HEK293 (cell line): Measurements from ENCODE around the gene OBSCN.

Experiments
- ATF2 ChIP-seq: fragments of 450-650 bp; formaldehyde crosslinking; IDR thresholded peaks from 2 replicates; pipeline ENCODE4 v1.5.1; 2016; ENCODE audit warnings: missing biosample characterization, missing genetic modification characterization, low read depth
- KLF10 ChIP-seq: fragments of 450-650 bp; IDR thresholded peaks from 2 replicates; pipeline ENCODE4 v1.5.1; 2018; ENCODE audit warnings: missing biosample characterization, mild to moderate bottlenecking, missing genetic modification characterization
- ZNF510 ChIP-seq: fragments of 450-650 bp; formaldehyde crosslinking; IDR thresholded peaks from 2 replicates; pipeline ENCODE4 v1.5.1; 2018; ENCODE audit warnings: mild to moderate bottlenecking, missing genetic modification characterization, missing biosample characterization; ENCODE audit not compliant: insufficient replicate concordance
- ZNF561 ChIP-seq: fragments of 450-650 bp; IDR thresholded peaks from 2 replicates; pipeline ENCODE4 v1.5.1; 2018; ENCODE audit warnings: missing biosample characterization, missing genetic modification characterization, borderline replicate concordance
- TF ChIP-seq, protein P1 (sequence below): fragments of 450-650 bp; formaldehyde crosslinking; IDR thresholded peaks from 2 replicates; pipeline ENCODE4 v1.5.1; 2016; ENCODE audit warnings: missing biosample characterization, missing genetic modification characterization

- TF ChIP-seq KLF10 (tag by site-specific recombination) (no peak), ZNF510 (tag by site-specific recombination) (no peak), ATF2 (tag by site-specific recombination) (no peak), ZNF561 (tag by site-specific recombination) (no peak)
- TF ChIP-seq, protein P1, sequence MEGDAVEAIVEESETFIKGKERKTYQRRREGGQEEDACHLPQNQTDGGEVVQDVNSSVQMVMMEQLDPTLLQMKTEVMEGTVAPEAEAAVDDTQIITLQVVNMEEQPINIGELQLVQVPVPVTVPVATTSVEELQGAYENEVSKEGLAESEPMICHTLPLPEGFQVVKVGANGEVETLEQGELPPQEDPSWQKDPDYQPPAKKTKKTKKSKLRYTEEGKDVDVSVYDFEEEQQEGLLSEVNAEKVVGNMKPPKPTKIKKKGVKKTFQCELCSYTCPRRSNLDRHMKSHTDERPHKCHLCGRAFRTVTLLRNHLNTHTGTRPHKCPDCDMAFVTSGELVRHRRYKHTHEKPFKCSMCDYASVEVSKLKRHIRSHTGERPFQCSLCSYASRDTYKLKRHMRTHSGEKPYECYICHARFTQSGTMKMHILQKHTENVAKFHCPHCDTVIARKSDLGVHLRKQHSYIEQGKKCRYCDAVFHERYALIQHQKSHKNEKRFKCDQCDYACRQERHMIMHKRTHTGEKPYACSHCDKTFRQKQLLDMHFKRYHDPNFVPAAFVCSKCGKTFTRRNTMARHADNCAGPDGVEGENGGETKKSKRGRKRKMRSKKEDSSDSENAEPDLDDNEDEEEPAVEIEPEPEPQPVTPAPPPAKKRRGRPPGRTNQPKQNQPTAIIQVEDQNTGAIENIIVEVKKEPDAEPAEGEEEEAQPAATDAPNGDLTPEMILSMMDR (tag by site-specific recombination), result no peak
These were observed 159.3 kb downstream of the OBSCN start for GRCh38 chr1:228366866-228367741.
